B cell (primary cell): Measurements from ENCODE around the gene WNK1.

ENCODE experiments used
- CTCF ChIP-seq: fragments of 200-600 bp; IDR thresholded peaks from one replicate; pipeline ENCODE4 v1.8.0; 2022; ENCODE audit warnings: antibody characterized with exemption, mild to moderate bottlenecking
- EZH2 ChIP-seq: IDR thresholded peaks from 2 replicates; pipeline ENCODE4 v1.6.1; 2012; ENCODE audit warnings: borderline replicate concordance, low read depth, mild to moderate bottlenecking, moderate library complexity, low read length; ENCODE audit not compliant: insufficient read depth, poor library complexity, severe bottlenecking

GRCh38 chr12:848173-848865, 95.9 kb downstream of the WNK1 start:
- TF ChIP-seq EZH2 (no peak), CTCF (no peak)
